BLaER1 (cell line): Measurements from ENCODE around the gene NLN.
"Not testable (repeated sequence)": the region's sequence is repeated elsewhere in the genome, so short reads cannot be mapped to it uniquely, and the experiment has no call there.

Experiments
- H3K27ac ChIP-seq: shearing (Covaris generic); formaldehyde crosslinking; 2 replicates; pipeline ENCODE4 v1.8.1; 2022
- H3K27me3 ChIP-seq: shearing (Covaris generic); formaldehyde crosslinking; 2 replicates; pipeline ENCODE4 v1.8.1; 2022
- H3K36me3 ChIP-seq: shearing (Covaris generic); formaldehyde crosslinking; 2 replicates; pipeline ENCODE4 v1.8.1; 2022
- H3K4me1 ChIP-seq: shearing (Covaris generic); formaldehyde crosslinking; 2 replicates; pipeline ENCODE4 v1.8.1; 2022
- H3K4me2 ChIP-seq: shearing (Covaris generic); formaldehyde crosslinking; 2 replicates; pipeline ENCODE4 v1.8.1; 2022
- H3K4me3 ChIP-seq: shearing (Covaris generic); formaldehyde crosslinking; 2 replicates; pipeline ENCODE4 v1.8.1; 2022
- H3K9ac ChIP-seq: shearing (Covaris generic); formaldehyde crosslinking; 2 replicates; pipeline ENCODE4 v1.8.1; 2022
- H3K9me3 ChIP-seq: shearing (Covaris generic); formaldehyde crosslinking; 2 replicates; pipeline ENCODE4 v1.8.1; 2022
- H4K20me1 ChIP-seq: shearing (Covaris generic); formaldehyde crosslinking; 2 replicates; pipeline ENCODE4 v1.8.1; 2022
- Cebpa-rat ChIP-seq: shearing (Covaris generic); IDR thresholded peaks from 2 replicates; pipeline ENCODE4 v1.8.1; 2022

NLN gene

DNA sequence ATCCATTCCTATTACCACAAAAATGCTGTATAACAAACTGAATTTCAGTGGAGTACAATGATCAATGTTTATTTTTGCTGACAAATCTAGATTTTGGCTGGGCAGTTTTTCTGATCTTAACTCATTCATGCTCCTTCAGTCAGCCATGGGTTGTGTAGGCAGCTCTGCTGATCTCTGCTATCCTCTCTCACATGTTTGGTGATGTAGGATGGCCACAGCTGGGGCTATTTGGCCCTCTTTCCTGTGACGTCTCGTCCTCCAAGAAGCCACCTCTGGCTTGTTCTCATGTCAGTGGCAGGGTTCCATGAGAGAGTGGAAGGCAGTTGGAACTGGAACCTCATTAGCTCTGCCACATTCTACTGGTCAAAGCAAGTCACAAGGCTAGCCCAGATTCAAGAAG, 8.9 kb downstream of the NLN start:
- TF ChIP-seq Cebpa-rat, result no peak
- peaks cover 62% of the 10 kb centered on the region for H4K20me1 ChIP-seq
- H3K4me1 ChIP-seq, result peaks cover 16% of the 10 kb centered on the region; the same call in 1 of the 2 replicates
- H3K27ac ChIP-seq, result no peak overlapping the region
- no peak overlapping the region for H3K4me2 ChIP-seq
- no peak overlapping the region for H3K4me3 ChIP-seq
- no peak overlapping the region for H3K9ac ChIP-seq
- H3K9me3 ChIP-seq, result no peaks in the 10 kb centered on the region
- H3K36me3 ChIP-seq, result 0 out of 2 replicates have a peak, but pooled peaks cover 6% of the 10 kb centered on the region
- H3K27me3 ChIP-seq, result no peaks in the 10 kb centered on the region

DNA sequence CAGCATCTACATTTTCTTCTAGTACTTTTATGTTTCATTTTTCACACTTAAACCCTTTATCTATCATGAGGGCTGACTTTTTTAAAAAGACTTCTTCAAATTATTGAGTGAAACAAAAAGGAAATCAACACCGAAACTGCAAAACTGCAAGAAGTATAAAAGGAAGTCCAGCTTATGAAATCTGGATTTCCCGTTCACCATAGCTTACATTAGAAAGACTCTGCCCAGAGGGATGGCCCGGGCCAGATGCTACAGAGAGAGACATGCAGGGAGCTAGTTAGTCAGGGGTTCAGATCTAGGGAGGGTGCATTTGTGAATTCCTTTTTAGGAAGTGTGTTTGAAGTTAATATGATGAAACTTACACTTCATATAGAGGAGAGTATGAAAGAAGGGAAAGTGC, 10.0 kb downstream of the NLN start:
- H3K9me3 ChIP-seq, H3K4me3 ChIP-seq, H3K4me2 ChIP-seq, H3K9ac ChIP-seq, H3K27me3 ChIP-seq, H3K27ac ChIP-seq, H3K36me3 ChIP-seq: not testable (repeated sequence)
- peaks cover 68% of the 10 kb centered on the region for H4K20me1 ChIP-seq
- H3K4me1 ChIP-seq, result peaks cover 15% of the 10 kb centered on the region; the same call in 1 of the 2 replicates

DNA sequence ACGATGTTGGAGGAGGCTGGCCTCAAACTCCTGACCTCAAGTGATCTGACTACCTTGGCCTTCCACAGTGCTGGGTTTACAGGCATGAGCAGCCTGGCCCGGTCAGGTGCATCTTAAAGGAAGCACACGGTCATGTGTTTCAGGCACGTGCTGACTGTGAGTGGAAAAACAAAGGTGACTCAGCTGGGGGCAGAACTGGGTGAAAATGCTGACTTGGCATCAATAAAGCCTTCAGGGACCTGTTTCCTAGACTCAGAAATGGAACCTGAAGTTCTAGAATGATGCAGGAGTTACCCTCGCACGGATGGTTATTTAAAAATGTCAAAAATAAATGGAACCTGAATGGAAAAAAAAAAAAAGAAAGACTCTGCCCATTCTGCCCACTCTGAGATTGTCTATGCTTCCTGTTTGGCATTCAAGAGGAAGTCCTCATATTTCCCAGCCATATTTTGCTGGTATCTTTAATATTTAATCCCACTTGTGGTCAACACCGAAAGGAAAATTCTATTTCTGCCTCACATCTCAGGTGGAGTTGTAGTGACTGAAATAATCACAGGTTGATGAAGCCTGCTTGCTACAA, 12.3 kb downstream of the NLN start:
- H3K4me1 ChIP-seq, H3K27me3 ChIP-seq, H3K27ac ChIP-seq, H3K4me2 ChIP-seq, H3K9ac ChIP-seq, H3K9me3 ChIP-seq, H3K36me3 ChIP-seq, H3K4me3 ChIP-seq: not testable (repeated sequence)
- peaks cover 58% of the 10 kb centered on the region; the same call in 1 of the 2 replicates for H4K20me1 ChIP-seq

DNA sequence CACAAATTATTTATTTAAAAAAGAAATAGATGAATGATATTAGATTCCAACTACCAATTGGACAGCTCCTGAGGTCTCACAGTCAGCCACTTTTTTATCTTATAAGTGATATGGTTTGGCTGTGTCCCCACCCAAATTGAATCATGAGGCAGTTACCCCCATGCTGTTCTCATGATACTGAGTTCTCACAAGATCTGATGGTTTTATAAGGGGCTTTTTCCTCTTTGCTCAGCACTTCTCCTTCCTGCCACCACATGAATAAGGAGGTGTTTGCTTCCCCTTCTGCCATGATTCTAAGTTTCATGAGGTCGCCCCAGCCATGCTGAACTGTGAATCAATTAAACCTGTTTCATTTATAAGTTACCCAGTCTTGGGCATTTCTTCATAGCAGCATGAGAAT, 12.9 kb downstream of the NLN start:
- H3K4me1 ChIP-seq, result 0 out of 2 replicates have a peak, but pooled peaks cover 6% of the 10 kb centered on the region
- TF ChIP-seq Cebpa-rat, result no peak
- H3K27me3 ChIP-seq, result no peaks in the 10 kb centered on the region
- peaks cover 58% of the 10 kb centered on the region; the same call in 1 of the 2 replicates for H4K20me1 ChIP-seq
- 0 out of 2 replicates have a peak, but pooled peaks cover 6% of the 10 kb centered on the region for H3K36me3 ChIP-seq
- H3K4me3 ChIP-seq, result no peak overlapping the region
- no peak overlapping the region for H3K9ac ChIP-seq
- no peak overlapping the region for H3K4me2 ChIP-seq
- no peak overlapping the region for H3K27ac ChIP-seq
- no peaks in the 10 kb centered on the region for H3K9me3 ChIP-seq

- Histone ChIP-seq H3K4me2 (no peak overlapping the region), H3K4me3 (no peak overlapping the region), H3K9me3 (no peaks in the 10 kb centered on the region), H3K9ac (no peak overlapping the region), H3K27ac (no peak overlapping the region), H3K4me1 (0 out of 2 replicates have a peak, but pooled peaks cover 6% of the 10 kb centered on the region), H3K36me3 (0 out of 2 replicates have a peak, but pooled peaks cover 2% of the 10 kb centered on the region), H3K27me3 (no peaks in the 10 kb centered on the region), H4K20me1 (peaks cover 55% of the 10 kb centered on the region)
- TF ChIP-seq Cebpa-rat, result no peak
Measured at GRCh38 chr5:65736011-65736410, 14.0 kb downstream of the NLN start.

- Histone ChIP-seq H3K4me1 (0 out of 2 replicates have a peak, but pooled peaks cover 6% of the 10 kb centered on the region), H4K20me1 (peaks cover 53% of the 10 kb centered on the region), H3K9ac (no peak overlapping the region), H3K27me3 (no peaks in the 10 kb centered on the region), H3K4me2 (no peak overlapping the region), H3K27ac (no peak overlapping the region), H3K9me3 (no peaks in the 10 kb centered on the region), H3K4me3 (no peak overlapping the region), H3K36me3 (no peaks in the 10 kb centered on the region)
- TF ChIP-seq Cebpa-rat, result no peak
Measured at GRCh38 chr5:65737842-65738241, 15.8 kb downstream of the NLN start.

DNA sequence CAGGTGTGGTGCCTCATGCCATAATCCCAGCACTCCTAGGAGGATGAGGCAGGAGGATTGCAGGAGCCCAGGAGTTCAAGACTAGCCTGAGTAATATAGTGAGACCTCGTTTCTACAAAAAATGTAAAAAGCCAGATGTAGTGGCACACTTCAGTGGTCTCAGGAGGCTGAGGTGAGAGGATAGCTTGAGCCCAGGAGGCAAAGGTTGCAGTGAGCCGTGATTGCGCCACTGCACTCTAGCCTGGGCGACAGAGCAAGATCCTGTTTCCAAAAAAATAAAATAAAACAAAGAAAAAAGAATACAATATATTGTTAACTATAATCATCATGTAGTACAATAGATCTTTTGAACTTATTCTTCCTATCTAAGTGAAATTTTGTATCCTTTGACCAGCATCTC, 16.3 kb downstream of the NLN start:
- Histone ChIP-seq H3K9me3 (no peaks in the 10 kb centered on the region), H3K27me3 (no peaks in the 10 kb centered on the region), H3K4me3 (no peak overlapping the region), H3K27ac (no peak overlapping the region), H4K20me1 (peaks cover 53% of the 10 kb centered on the region), H3K9ac (no peak overlapping the region), H3K4me1 (0 out of 2 replicates have a peak, but pooled peaks cover 6% of the 10 kb centered on the region), H3K4me2 (no peak overlapping the region), H3K36me3 (no peaks in the 10 kb centered on the region)
- TF ChIP-seq Cebpa-rat, result no peak

- Histone ChIP-seq H3K4me1 (0 out of 2 replicates have a peak, but pooled peaks cover 5% of the 10 kb centered on the region), H3K4me3 (no peak overlapping the region), H3K27ac (no peak overlapping the region), H3K36me3 (no peaks in the 10 kb centered on the region), H3K27me3 (no peaks in the 10 kb centered on the region), H3K4me2 (no peak overlapping the region), H3K9ac (no peak overlapping the region), H4K20me1 (peaks cover 53% of the 10 kb centered on the region), H3K9me3 (no peaks in the 10 kb centered on the region)
- TF ChIP-seq Cebpa-rat, result no peak
Measured at GRCh38 chr5:65739162-65739561, 17.2 kb downstream of the NLN start.

GRCh38 chr5:65742565-65743231, 20.7 kb downstream of the NLN start:
- H3K27ac ChIP-seq, result no peak overlapping the region
- peaks cover 32% of the 10 kb centered on the region for H4K20me1 ChIP-seq
- H3K9ac ChIP-seq, result no peak overlapping the region
- H3K27me3 ChIP-seq, result no peaks in the 10 kb centered on the region
- H3K9me3 ChIP-seq, result 0 out of 2 replicates have a peak, but pooled peaks cover 5% of the 10 kb centered on the region
- H3K4me2 ChIP-seq, result no peak overlapping the region
- H3K4me1 ChIP-seq, result no peaks in the 10 kb centered on the region
- TF ChIP-seq Cebpa-rat, result no peak
- peaks cover 5% of the 10 kb centered on the region; the same call in 1 of the 2 replicates for H3K36me3 ChIP-seq
- H3K4me3 ChIP-seq, result no peak overlapping the region

DNA sequence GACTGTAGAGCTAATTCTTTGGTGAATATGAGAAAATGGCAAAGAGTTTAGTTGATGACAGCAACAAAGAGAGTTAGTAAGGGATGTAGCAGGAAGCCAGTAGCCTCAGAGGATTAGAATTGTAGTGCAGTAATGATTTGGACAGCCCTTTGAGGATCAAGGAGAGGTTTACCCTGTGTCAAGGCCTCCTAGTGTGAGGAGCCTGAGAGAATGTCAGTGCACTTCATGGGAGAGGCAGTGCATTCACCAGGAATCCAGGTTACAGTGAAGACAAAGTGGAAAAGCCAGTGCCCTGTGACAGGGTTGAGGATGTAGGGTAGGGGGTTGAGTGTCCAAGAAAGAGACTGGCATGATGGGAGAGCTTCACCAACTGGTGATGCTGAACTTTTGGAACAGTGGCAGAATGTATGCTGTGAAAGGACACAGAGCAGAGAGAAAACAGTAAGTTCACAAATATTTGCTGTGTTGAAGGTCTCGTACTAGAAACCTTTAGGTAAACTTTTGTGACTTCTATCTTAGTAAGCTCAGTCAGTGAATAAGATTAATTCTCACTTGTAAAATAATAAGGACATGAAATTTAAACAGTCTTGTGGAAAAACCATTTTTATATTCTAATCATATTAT, 27.3 kb downstream of the NLN start:
- peaks cover 43% of the 10 kb centered on the region; the same call in 1 of the 2 replicates for H4K20me1 ChIP-seq
- no peaks in the 10 kb centered on the region for H3K27me3 ChIP-seq
- no peak overlapping the region for H3K9ac ChIP-seq
- H3K4me2 ChIP-seq, result no peak overlapping the region
- peaks cover 13% of the 10 kb centered on the region for H3K9me3 ChIP-seq
- no peak overlapping the region for H3K4me3 ChIP-seq
- TF ChIP-seq Cebpa-rat, result no peak
- H3K27ac ChIP-seq, result no peak overlapping the region
- H3K36me3 ChIP-seq, result peaks cover 5% of the 10 kb centered on the region; the same call in 1 of the 2 replicates
- no peaks in the 10 kb centered on the region for H3K4me1 ChIP-seq
